GM20000 (cell line): ENCODE measurements around the gene DMD.

ENCODE experiments used
- DNase-seq: peaks from one replicate; pipeline ENCODE4 v3.0.0; 2012; ENCODE audit warnings: low spot score
- CTCF ChIP-seq: IDR thresholded peaks from 2 replicates; pipeline ENCODE4 v1.5.1; 2012; ENCODE audit warnings: mild to moderate bottlenecking, control low read depth; ENCODE audit errors: extremely low read depth, missing control alignments

DMD gene

GRCh38 chrX:31679861-31680260 is 1531.5 kb downstream of the DMD start:
- no peak for DNase-seq
- no peak for TF ChIP-seq CTCF

- no peak for DNase-seq
- no peak for TF ChIP-seq CTCF
Measured at GRCh38 chrX:31670245-31670644, 1541.1 kb downstream of the DMD start.

- no peak for TF ChIP-seq CTCF
- DNase-seq = no peak
Measured at GRCh38 chrX:31665454-31665853, 1545.9 kb downstream of the DMD start.

- TF ChIP-seq CTCF = no peak
Measured at GRCh38 chrX:31663172-31663571, 1548.2 kb downstream of the DMD start.

GRCh38 chrX:31661280-31661810 is 1550.0 kb downstream of the DMD start:
- DNase-seq = no peak
- TF ChIP-seq CTCF = no peak

More at GRCh38 chrX:31663172-31663571, 1548.2 kb downstream of the DMD start:
- no peak for DNase-seq

- DNase-seq = peak; percentile 0
- no peak for TF ChIP-seq CTCF
Measured at GRCh38 chrX:31658360-31658759, 1553.0 kb downstream of the DMD start.

GRCh38 chrX:31656013-31656412 is 1555.3 kb downstream of the DMD start:
- DNase-seq = no peak
- TF ChIP-seq CTCF = no peak
